HepG2 (cell line): ENCODE data around the gene TMEM63B. TPM values are rescaled to one million over a fixed set of nuclear protein-coding genes. Genes with fewer than 3 reads are reported as not detected.
A peak's percentile ranks its signal among the peaks of the same experiment; 100 is the strongest.

Source experiments
- BRD4 ChIP-seq: sonication (generic); formaldehyde crosslinking; IDR thresholded peaks from 2 replicates; pipeline ENCODE4 v1.4.0; 2020; ENCODE audit warnings: missing genetic modification reagents
- FOXC1 ChIP-seq: sonication (generic); formaldehyde crosslinking; IDR thresholded peaks from 2 replicates; pipeline ENCODE4 v1.8.0; 2022; ENCODE audit warnings: mild to moderate bottlenecking, missing genetic modification reagents, borderline replicate concordance
- IKZF5 ChIP-seq: IDR thresholded peaks from 2 replicates; pipeline ENCODE4 v1.6.1; 2018; ENCODE audit warnings: missing genetic modification reagents, mild to moderate bottlenecking, missing compliant biosample characterization
- NFKBIZ ChIP-seq: IDR thresholded peaks from 2 replicates; pipeline ENCODE4 v1.6.1; 2018; ENCODE audit warnings: missing genetic modification reagents, missing compliant biosample characterization
- PRPF4 ChIP-seq: fragments of 200-400 bp; formaldehyde crosslinking; IDR thresholded peaks from 2 replicates; pipeline ENCODE4 v1.6.1; 2016; ENCODE audit warnings: low read length, low read depth; ENCODE audit not compliant: poor library complexity, severe bottlenecking
- RFX3 ChIP-seq: IDR thresholded peaks from 2 replicates; pipeline ENCODE4 v1.6.1; 2016; ENCODE audit warnings: missing biosample characterization, missing genetic modification reagents
- SMARCE1 ChIP-seq: fragments of 450-650 bp; IDR thresholded peaks from 2 replicates; pipeline ENCODE4 v1.6.1; 2017; ENCODE audit warnings: borderline replicate concordance
- SOX6 ChIP-seq, 2 experiments: fragments of 450-650 bp in 1 of 2; sonication (generic) in 1 of 2; formaldehyde crosslinking in 1 of 2; IDR thresholded peaks; 2 replicates each; pipeline versions ENCODE4 v1.4.0 to v1.6.1; 2017 to 2020; ENCODE audit warnings: antibody characterized with exemption in 1 of 2, mild to moderate bottlenecking in 1 of 2, missing genetic modification reagents in 1 of 2
- TBX2 ChIP-seq: sonication (generic); formaldehyde crosslinking; IDR thresholded peaks from 2 replicates; pipeline ENCODE4 v1.5.0; 2020; ENCODE audit warnings: missing genetic modification reagents, mild to moderate bottlenecking, borderline replicate concordance
- ZBTB3 ChIP-seq: sonication (generic); formaldehyde crosslinking; IDR thresholded peaks from 2 replicates; pipeline ENCODE4 v1.4.0; 2020; ENCODE audit warnings: low read depth, mild to moderate bottlenecking, moderate library complexity, missing genetic modification reagents, borderline replicate concordance
- ZNF772 ChIP-seq: sonication (generic); formaldehyde crosslinking; IDR thresholded peaks from 2 replicates; pipeline ENCODE4 v1.5.0; 2020; ENCODE audit warnings: mild to moderate bottlenecking, missing genetic modification reagents
- ZNF784 ChIP-seq: sonication (generic); formaldehyde crosslinking; IDR thresholded peaks from 2 replicates; pipeline ENCODE4 v1.5.1; 2020; ENCODE audit warnings: missing genetic modification reagents, mild to moderate bottlenecking, borderline replicate concordance
- ZNF800 ChIP-seq: sonication (generic); formaldehyde crosslinking; IDR thresholded peaks from 2 replicates; pipeline ENCODE4 v1.4.0; 2020; ENCODE audit warnings: missing genetic modification reagents
- ZSCAN31 ChIP-seq: sonication (generic); formaldehyde crosslinking; IDR thresholded peaks from 2 replicates; pipeline ENCODE4 v1.5.0; 2020; ENCODE audit warnings: low read depth, mild to moderate bottlenecking, missing genetic modification reagents
- polyA plus RNA-seq, 8 experiments: library from polyadenylated mRNA; depleted of rRNA in 3 of 8; stranded (reverse) in 7 of 8; unstranded in 1 of 8; fragments of >200 nt; fragmentation: Illumina TruSeq in 4 of 8; extraction: Trizol in 4 of 8; gene quantifications; 2 replicates each; pipeline versions ENCODE4 v1.2.1 to v1.2.3, GENCODE V29; 2011 to 2016; ENCODE audit warnings: low read depth in 4 of 8, missing spikeins in 1 of 8, mixed read lengths in 1 of 8; ENCODE audit not compliant: insufficient read depth in 1 of 8
- total RNA-seq, 5 experiments: library from RNA; depleted of rRNA; stranded (reverse); fragments of >200 nt; fragmentation: Illumina TruSeq; extraction: Trizol; gene quantifications; 2 replicates each; pipeline ENCODE4 v1.2.3, GENCODE V29; 2016; ENCODE audit warnings: low read depth in 1 of 5
- TF ChIP-seq, protein P1 (sequence below): IDR thresholded peaks from 2 replicates; pipeline ENCODE4 v1.6.1; 2012; ENCODE audit warnings: low read length, improper control_type of control experiment
- TF ChIP-seq, protein P2 (sequence below): sonication (generic); formaldehyde crosslinking; IDR thresholded peaks from 2 replicates; pipeline ENCODE4 v1.4.0; 2020; ENCODE audit warnings: mild to moderate bottlenecking, missing genetic modification reagents
- TF ChIP-seq, protein P3 (sequence below): sonication (generic); formaldehyde crosslinking; IDR thresholded peaks from 2 replicates; pipeline ENCODE4 v1.4.0; 2020; ENCODE audit warnings: missing genetic modification reagents, mild to moderate bottlenecking, borderline replicate concordance

Gene TMEM63B
- total and polyA plus RNA-seq, 2 of the 13 experiments (the other 11 are each of a cell fraction or from before 2014, with no cell fraction given) = 27.4 to 75.8 TPM

DNA sequence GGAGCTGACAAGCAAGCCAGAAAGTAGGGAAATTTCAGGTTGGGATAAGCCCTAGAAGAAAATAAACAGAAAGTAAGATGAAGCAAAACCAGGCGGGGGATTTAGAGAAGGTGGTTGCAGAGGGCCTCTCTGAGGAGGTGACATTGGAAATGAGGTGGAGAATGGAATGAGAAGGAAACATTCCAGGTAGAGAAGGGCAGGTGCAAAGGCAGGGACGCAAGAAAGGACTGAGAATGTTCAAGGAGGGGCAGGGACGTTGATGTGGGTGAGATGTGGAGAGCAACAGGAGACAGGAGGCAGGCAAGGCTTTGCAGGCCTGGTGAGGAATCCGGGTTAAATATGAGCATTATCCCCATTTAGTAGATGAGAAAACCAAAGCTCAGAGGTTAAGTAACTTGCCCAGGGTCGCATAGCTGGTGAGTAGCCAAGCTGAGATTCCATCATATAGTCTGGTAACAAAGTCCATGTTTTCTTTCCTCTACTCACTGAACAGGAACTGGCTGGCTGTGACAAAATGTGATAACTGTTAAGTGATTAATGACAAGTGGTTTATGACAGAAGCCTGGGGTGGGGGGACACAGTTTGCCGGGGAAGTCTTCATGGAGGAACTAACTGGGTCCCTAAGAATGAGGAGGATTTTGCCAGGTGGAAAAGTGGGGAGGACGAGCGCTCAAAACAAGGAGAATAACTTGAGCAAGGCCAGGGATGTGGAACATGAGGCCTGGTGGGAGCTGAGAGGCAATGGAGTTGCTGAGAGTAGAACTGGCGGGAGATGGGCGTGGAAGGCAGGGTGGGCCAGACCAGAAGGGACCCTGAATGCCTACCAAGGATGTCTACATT lies 32.7 kb upstream of the TMEM63B start (continued):
- TF ChIP-seq FOXC1 (CRISPR knock-in tag) (no peak; the same call in 1 of the 2 replicates), TBX2 (CRISPR knock-in tag) (peak; percentile 94), SMARCE1 (no peak), ZNF800 (CRISPR knock-in tag) (no peak), PRPF4 (no peak), BRD4 (peak; percentile 65; the same call in 1 of the 2 replicates), RFX3 (CRISPR knock-in tag) (0 out of 2 replicates have a peak, but pooled peaks have one; percentile 37), SOX6 (IDR thresholded peaks at IDR 0.05) (no peak), SOX6 (CRISPR knock-in tag; IDR thresholded peaks at IDR 0.05) (peak; percentile 85), ZNF784 (CRISPR knock-in tag) (no peak), IKZF5 (CRISPR knock-in tag) (peak; percentile 94), ZNF772 (peak; percentile 91), ZBTB3 (0 out of 2 replicates have a peak, but pooled peaks have one; percentile 48), ZSCAN31 (CRISPR knock-in tag) (peak; percentile 90; the same call in 1 of the 2 replicates), NFKBIZ (CRISPR knock-in tag) (0 out of 2 replicates have a peak, but pooled peaks have one; percentile 53)
- TF ChIP-seq, protein P1, sequence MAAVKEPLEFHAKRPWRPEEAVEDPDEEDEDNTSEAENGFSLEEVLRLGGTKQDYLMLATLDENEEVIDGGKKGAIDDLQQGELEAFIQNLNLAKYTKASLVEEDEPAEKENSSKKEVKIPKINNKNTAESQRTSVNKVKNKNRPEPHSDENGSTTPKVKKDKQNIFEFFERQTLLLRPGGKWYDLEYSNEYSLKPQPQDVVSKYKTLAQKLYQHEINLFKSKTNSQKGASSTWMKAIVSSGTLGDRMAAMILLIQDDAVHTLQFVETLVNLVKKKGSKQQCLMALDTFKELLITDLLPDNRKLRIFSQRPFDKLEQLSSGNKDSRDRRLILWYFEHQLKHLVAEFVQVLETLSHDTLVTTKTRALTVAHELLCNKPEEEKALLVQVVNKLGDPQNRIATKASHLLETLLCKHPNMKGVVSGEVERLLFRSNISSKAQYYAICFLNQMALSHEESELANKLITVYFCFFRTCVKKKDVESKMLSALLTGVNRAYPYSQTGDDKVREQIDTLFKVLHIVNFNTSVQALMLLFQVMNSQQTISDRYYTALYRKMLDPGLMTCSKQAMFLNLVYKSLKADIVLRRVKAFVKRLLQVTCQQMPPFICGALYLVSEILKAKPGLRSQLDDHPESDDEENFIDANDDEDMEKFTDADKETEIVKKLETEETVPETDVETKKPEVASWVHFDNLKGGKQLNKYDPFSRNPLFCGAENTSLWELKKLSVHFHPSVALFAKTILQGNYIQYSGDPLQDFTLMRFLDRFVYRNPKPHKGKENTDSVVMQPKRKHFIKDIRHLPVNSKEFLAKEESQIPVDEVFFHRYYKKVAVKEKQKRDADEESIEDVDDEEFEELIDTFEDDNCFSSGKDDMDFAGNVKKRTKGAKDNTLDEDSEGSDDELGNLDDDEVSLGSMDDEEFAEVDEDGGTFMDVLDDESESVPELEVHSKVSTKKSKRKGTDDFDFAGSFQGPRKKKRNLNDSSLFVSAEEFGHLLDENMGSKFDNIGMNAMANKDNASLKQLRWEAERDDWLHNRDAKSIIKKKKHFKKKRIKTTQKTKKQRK = no peak
- TF ChIP-seq, protein P2, sequence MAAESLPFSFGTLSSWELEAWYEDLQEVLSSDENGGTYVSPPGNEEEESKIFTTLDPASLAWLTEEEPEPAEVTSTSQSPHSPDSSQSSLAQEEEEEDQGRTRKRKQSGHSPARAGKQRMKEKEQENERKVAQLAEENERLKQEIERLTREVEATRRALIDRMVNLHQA (CRISPR knock-in tag) = no peak
- TF ChIP-seq, protein P3, sequence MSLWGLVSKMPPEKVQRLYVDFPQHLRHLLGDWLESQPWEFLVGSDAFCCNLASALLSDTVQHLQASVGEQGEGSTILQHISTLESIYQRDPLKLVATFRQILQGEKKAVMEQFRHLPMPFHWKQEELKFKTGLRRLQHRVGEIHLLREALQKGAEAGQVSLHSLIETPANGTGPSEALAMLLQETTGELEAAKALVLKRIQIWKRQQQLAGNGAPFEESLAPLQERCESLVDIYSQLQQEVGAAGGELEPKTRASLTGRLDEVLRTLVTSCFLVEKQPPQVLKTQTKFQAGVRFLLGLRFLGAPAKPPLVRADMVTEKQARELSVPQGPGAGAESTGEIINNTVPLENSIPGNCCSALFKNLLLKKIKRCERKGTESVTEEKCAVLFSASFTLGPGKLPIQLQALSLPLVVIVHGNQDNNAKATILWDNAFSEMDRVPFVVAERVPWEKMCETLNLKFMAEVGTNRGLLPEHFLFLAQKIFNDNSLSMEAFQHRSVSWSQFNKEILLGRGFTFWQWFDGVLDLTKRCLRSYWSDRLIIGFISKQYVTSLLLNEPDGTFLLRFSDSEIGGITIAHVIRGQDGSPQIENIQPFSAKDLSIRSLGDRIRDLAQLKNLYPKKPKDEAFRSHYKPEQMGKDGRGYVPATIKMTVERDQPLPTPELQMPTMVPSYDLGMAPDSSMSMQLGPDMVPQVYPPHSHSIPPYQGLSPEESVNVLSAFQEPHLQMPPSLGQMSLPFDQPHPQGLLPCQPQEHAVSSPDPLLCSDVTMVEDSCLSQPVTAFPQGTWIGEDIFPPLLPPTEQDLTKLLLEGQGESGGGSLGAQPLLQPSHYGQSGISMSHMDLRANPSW (CRISPR knock-in tag) = no peak
